HG03520 (cell line): ENCODE results near the gene ZNF710.

Source experiments
- ATAC-seq: cut with Tn5 transposase; IDR thresholded peaks from one replicate; pipeline ENCODE4 v1.9.1; 2021; ENCODE audit warnings: mild to moderate bottlenecking, moderate library complexity; ENCODE audit not compliant: unreplicated experiment

The ZNF710 gene

DNA sequence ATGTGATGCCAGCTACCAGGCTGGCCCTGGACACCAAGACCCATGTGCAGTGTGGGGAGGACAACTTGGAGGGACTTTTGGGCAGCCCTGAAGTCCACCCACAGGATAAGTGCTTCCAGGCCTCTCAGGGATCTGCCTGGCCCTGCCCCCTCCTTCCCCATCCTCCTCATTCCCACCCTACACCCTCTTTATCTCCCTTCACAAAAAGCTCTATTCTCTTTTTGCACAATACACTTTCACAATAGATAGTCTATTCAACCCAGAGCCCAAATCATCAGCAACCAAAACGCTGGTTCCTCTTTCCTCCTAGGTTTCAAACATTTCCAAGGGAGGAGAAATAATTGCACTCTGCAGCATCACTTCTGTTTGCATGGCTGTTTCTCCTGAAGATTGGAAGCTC lies 7.8 kb upstream of the ZNF710 start:
- no peak for ATAC-seq

DNA sequence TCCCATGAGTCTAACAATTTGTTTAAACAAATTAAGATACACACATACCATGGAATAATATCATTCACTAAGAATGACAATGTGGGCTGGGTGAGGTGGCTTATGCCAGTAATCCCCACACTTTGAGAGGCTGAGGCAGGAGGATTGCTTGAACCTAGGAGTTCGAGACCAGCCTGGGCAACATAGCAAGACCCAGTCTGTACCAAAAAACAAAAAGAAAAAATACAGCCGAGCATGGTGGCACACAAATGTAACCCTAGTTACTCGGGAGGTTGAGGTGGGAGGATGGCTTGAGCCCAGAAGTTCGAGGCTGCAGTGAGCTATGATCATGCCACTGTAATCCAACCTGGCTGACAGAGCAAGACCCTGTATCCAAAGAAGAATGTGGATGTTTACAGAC lies 4.0 kb upstream of the ZNF710 start:
- no peak for ATAC-seq

GRCh38 chr15:89998141-89998661 lies 2.9 kb upstream of the ZNF710 start:
- no peak for ATAC-seq

GRCh38 chr15:89998923-89999675 lies 2.0 kb upstream of the ZNF710 start:
- ATAC-seq = no peak

DNA sequence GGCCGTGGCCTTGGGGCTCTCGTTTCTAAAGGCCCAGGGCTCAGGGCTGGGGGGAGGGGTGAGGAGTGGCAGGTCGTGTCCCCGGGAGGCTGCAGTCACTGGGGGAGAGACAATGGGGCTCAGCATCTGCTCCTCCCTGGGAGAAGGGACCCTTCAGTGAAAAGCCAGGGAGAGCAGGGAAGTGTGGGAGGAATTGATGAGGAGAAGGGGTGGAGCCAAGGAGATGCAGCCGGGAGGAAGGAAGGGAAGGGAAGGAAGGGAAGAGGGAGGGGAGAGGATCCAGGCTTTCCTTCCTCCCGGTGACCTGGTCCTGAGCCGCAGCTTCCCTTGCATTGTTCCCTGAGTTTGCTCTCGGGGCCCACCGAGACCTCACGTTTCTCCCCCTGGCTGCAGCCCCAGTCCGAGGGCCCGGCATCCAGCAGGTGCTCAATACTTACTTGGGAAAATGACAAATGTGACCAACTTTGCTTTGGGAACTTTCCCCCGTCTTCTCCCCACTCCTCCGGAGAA lies 1.4 kb upstream of the ZNF710 start:
- ATAC-seq = no peak

DNA sequence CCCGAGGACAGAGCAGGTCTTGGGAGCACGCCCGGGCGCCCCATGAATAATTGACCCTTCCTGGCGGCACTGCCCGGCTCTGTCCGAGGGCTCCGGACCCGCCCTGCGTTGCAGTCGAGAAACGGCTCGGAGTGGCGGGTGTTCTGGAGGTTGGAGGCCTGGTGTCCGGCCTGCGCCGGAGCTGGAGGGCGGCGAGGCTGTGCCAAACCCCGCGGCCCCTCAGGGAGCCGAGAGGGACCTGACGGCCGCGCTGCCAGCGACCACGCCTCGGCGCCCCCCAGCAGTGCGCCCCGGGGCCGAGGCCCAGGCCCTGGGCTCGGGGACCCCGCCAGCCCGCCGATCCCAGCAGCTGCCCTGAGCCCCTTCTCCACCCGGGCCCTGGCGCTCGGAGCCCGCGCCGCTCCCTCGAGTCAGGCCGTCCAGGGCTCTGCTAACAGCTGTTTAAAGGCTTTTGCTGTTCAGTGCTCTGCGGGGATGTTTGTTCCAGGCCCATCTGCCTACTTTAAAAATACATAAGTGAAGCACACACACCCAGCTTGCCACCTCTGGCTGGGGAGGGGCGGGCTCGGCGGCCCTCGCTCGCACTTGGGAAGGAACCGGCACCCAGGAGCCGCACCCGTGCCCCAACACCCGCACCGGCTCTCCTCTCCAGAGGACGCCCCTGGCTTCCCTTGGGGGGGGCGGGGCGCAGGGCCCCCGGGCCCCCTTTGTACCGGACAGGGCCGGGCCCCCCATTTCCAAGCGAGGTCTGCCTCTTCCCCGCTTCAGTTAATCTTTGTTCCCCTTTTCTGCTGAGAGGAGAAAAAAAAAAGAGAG lies 730 bp upstream of the ZNF710 start:
- no peak for ATAC-seq

GRCh38 chr15:90001683-90002427 lies 731 bp downstream of the ZNF710 start:
- no peak for ATAC-seq

GRCh38 chr15:90002428-90002844 lies 1.3 kb downstream of the ZNF710 start:
- ATAC-seq = no peak

GRCh38 chr15:90003736-90004135 lies 2.6 kb downstream of the ZNF710 start:
- ATAC-seq = no peak

DNA sequence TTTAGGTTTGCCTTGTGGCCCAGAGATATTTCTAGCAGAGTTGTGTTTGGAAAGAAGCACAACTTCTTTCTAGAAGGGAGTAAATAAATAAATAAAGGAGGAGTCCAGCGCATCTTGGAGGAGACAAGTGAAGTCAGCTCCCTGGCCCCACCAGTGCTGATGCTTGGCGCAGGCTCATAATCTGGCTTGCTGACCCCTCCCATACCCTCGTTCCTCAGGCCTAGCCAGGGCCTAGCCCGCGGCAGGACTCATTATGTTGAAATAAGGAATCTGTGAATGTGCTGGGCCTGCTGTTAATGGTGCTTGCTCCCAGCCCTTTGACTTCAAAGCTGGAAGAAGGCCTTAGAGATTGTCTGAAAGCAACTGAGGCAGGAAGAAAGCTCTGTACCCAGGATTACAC lies 3.1 kb downstream of the ZNF710 start:
- ATAC-seq = no peak

GRCh38 chr15:90004671-90005070 lies 3.5 kb downstream of the ZNF710 start:
- ATAC-seq = no peak

GRCh38 chr15:90006217-90007075 lies 5.3 kb downstream of the ZNF710 start:
- no peak for ATAC-seq

DNA sequence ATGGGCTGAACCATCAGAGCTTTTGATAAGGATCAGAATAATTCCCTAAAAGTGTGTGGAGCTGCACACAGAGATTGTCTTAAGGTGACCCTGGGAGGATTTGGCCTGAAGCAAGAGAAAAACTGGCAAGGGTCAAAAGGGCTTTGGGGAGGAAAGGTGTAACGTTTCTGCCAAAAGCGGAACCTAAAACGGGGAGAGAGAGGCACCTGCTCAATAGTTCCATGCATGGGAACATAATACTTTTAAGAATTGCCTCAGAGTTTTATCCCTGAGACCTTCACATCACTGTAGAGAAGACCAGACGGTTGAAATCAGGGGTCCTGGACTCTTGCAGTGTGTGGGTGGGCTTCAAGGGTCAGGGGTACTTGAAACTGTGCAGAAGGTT lies 5.9 kb downstream of the ZNF710 start:
- no peak for ATAC-seq

DNA sequence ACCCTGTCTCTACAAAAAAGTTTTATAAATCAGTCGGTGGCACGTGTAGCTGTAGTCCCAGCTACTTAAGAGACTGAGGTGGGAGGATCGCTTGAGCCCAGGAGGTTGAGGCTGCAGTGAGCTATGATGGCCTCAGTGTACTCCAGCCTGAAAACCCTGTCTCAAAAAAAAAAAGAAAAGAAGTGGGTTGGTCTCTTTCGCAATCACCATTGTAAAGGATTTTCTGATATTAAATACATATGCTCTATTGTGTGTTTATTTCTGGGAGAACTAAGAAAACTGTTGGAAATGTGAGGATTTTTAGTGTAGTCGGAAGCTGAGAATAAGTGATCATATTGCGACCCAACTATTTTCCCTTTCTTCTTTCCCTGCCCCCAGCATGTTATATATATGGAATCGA lies 7.5 kb downstream of the ZNF710 start:
- ATAC-seq = no peak

GRCh38 chr15:90009301-90010022 lies 8.3 kb downstream of the ZNF710 start:
- ATAC-seq = no peak

GRCh38 chr15:90011705-90012104 lies 10.6 kb downstream of the ZNF710 start:
- ATAC-seq = no peak

- no peak for ATAC-seq
Observed at GRCh38 chr15:90013503-90013937, 12.4 kb downstream of the ZNF710 start.

GRCh38 chr15:90015294-90015693 lies 14.2 kb downstream of the ZNF710 start:
- ATAC-seq = no peak

GRCh38 chr15:90015749-90016148 lies 14.6 kb downstream of the ZNF710 start:
- ATAC-seq = no peak

DNA sequence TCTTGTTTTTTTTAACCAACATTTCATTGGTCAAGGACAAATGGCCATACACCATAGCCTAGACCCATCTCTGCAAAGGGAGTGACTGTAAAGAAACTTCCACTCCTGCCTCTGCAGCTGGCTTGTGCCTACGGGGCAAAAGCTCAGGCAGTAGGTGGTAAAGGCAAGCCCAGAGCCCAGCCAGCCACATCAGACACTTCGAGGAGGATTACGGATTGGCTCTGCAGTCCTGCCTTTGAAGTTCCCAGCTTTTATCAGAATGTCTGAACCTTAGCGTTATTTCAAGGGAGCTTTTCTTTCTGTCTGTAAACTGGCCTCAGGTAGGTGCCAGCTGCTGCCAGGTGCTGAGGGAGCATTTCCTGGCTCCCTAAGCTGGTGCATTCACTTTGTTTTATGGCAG lies 15.6 kb downstream of the ZNF710 start:
- ATAC-seq = no peak
